SHP77 treated with DMSO at 0.1 percent for 48 hours (cell line): ENCODE measurements around the gene CAND2.

Source experiments
- DNase-seq: peaks from one replicate; lab custom pipeline; 2025; lab: John Stamatoyannopoulos, UW

The CAND2 gene

GRCh38 chr3:12807066-12807465 lies 10.6 kb downstream of the CAND2 start:
- DNase-seq = no peak

- no peak for DNase-seq
Observed at GRCh38 chr3:12807601-12808359, 11.3 kb downstream of the CAND2 start.

GRCh38 chr3:12808587-12808986 lies 12.1 kb downstream of the CAND2 start:
- no peak for DNase-seq

- no peak for DNase-seq
Observed at GRCh38 chr3:12809001-12809400, 12.5 kb downstream of the CAND2 start.

GRCh38 chr3:12809435-12809834 lies 13.0 kb downstream of the CAND2 start:
- DNase-seq = no peak

- no peak for DNase-seq
Observed at GRCh38 chr3:12810013-12810780, 13.7 kb downstream of the CAND2 start.

- no peak for DNase-seq
Observed at GRCh38 chr3:12810961-12811360, 14.5 kb downstream of the CAND2 start.

- DNase-seq = no peak
Observed at GRCh38 chr3:12812812-12813211, 16.3 kb downstream of the CAND2 start.

- no peak for DNase-seq
Observed at GRCh38 chr3:12813967-12814366, 17.5 kb downstream of the CAND2 start.

GRCh38 chr3:12815078-12815477 lies 18.6 kb downstream of the CAND2 start:
- no peak for DNase-seq

- DNase-seq = no peak
Observed at GRCh38 chr3:12815719-12816118, 19.2 kb downstream of the CAND2 start.

GRCh38 chr3:12816521-12817342 lies 20.3 kb downstream of the CAND2 start:
- DNase-seq = no peak

GRCh38 chr3:12817343-12817710 lies 20.8 kb downstream of the CAND2 start:
- DNase-seq = no peak

GRCh38 chr3:12818273-12818672 lies 21.8 kb downstream of the CAND2 start:
- no peak for DNase-seq

GRCh38 chr3:12818773-12819172 lies 22.3 kb downstream of the CAND2 start:
- DNase-seq = no peak

GRCh38 chr3:12822725-12823373 lies 26.4 kb downstream of the CAND2 start:
- DNase-seq = no peak

GRCh38 chr3:12824299-12824698 lies 27.8 kb downstream of the CAND2 start:
- DNase-seq = no peak

GRCh38 chr3:12825156-12825555 lies 28.7 kb downstream of the CAND2 start:
- no peak for DNase-seq

GRCh38 chr3:12828751-12829150 lies 32.3 kb downstream of the CAND2 start:
- no peak for DNase-seq

- DNase-seq = no peak
Observed at GRCh38 chr3:12829404-12829803, 32.9 kb downstream of the CAND2 start.

GRCh38 chr3:12829886-12830784 lies 33.7 kb downstream of the CAND2 start:
- DNase-seq = no peak
